ENCODE data around the gene NAA35.

DNA sequence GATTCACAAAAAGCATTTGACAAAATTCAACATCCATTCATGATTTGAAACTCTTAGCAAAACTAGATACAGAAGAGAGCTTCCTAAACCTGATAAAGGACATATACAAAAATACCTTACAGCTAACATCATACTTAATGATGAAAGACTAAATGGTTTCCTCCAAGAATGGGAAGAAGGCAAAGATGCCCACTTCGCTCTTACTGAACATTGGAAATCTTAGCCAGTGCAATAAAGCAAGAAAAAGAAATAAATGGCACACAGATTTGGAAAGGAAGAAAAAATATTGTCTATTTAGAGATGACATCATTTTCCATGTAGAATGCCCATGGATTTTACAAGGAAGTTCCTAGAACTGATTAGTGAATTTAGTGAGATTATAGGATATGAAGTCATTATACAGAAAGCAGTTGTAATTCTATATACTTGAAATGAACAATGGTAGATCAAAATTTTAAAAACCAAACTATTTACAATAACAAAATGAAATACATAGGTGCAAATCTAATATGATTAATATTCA is 64.4 kb downstream of the NAA35 start:
- TF ChIP-seq CTCF (conservative IDR thresholded peaks at IDR 0.05; ENCODE audit: low read depth, low read length), result no peak
- TF ChIP-seq EZH2phosphoT487 (IDR thresholded peaks at IDR 0.05; ENCODE audit: borderline replicate concordance, low read length), result no peak
